HL-60/S4 treated with retinoic acid at 250 ng/mL for 4 days and 3 days (cell line): ENCODE measurements around the gene PCDHA10.

Experiments used
- in situ Hi-C: fragments of 300-500 bp; cut with MboI; formaldehyde crosslinking; loops from 2 replicates; pipeline ENCODE4 v1.7.0; 2022; ENCODE audit warnings: low sequenced_read_pairs

The PCDHA10 gene

DNA sequence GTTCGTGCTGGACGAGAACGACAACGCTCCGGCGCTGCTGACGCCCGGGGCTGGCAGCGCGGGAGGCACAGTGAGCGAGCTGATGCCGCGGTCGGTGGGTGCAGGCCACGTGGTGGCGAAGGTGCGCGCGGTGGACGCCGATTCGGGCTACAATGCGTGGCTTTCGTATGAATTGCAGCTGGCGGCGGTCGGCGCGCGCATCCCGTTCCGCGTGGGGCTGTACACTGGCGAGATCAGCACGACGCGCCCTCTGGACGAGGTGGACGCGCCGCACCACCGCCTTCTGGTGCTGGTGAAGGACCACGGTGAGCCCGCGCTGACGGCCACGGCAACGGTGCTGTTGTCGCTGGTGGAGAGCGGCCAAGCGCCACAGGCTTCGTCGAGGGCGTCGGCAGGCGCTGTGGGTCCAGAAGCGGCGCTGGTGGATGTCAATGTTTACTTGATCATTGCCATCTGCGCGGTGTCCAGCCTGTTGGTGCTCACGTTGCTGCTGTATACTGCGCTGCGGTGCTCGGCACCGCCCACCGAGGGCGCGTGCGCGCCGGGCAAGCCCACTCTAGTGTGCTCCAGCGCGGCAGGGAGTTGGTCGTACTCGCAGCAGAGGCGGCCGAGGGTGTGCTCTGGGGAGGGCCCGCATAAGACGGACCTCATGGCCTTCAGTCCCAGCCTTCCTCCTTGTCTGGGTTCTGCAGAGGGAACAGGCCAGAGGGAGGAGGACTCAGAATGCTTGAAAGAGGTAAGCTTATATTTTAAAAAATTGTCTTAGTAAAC lies 28.4 kb downstream of the PCDHA10 start:
- in situ Hi-C loops = no loop called here

DNA sequence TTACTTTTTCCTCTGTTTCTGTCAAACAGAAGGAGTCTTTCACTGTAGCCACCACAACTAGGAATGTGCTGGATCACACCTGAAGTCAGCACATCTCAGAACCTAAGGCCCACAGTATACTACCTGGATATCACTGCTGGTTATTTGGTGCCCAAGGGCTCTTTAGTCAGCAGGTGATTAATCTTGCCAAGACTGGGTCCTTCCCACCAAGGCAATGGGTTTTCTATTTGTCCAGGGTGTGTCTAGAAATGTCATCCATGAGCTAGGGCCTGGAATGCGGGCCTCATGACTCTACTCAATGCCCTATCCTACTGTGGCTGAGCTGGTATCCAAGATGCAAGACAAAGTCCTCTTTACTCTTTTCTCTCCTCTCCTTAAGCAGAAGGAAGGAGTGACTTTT lies 60.6 kb downstream of the PCDHA10 start:
- in situ Hi-C loops = no loop called here
